Measurements from ENCODE around the gene PCAT7.
"Not testable (repeated sequence)": the region's sequence is repeated elsewhere in the genome, so short reads cannot be mapped to it uniquely, and the experiment has no call there.

The PCAT7 gene

GRCh38 chr9:94554439-94555331 lies at the start of gene PCAT7:
Gene PCAT7, plus strand, starts transcription at chr9:94555083.
- DNase-seq: peak; percentile 59

GRCh38 chr9:94506370-94506769 lies 48.5 kb upstream of the PCAT7 start:
- DNase-seq: not testable (repeated sequence)

- DNase-seq: no peak
Observed at GRCh38 chr9:94507531-94508258, 47.2 kb upstream of the PCAT7 start.

GRCh38 chr9:94511134-94511954 lies 43.5 kb upstream of the PCAT7 start:
- no peak for DNase-seq

GRCh38 chr9:94511955-94512265 lies 43.0 kb upstream of the PCAT7 start:
- no peak for DNase-seq

- no peak for DNase-seq
Observed at GRCh38 chr9:94514722-94515121, 40.2 kb upstream of the PCAT7 start.

GRCh38 chr9:94517254-94517653 lies 37.6 kb upstream of the PCAT7 start:
- DNase-seq: no peak

- DNase-seq: no peak
Observed at GRCh38 chr9:94525396-94526035, 29.4 kb upstream of the PCAT7 start.

- no peak for DNase-seq
Observed at GRCh38 chr9:94526271-94526670, 28.6 kb upstream of the PCAT7 start.

- no peak for DNase-seq
Observed at GRCh38 chr9:94526951-94527350, 27.9 kb upstream of the PCAT7 start.

GRCh38 chr9:94528886-94529285 lies 26.0 kb upstream of the PCAT7 start:
- no peak for DNase-seq

GRCh38 chr9:94533155-94533554 lies 21.7 kb upstream of the PCAT7 start:
- DNase-seq: no peak

- no peak for DNase-seq
Observed at GRCh38 chr9:94533601-94534000, 21.3 kb upstream of the PCAT7 start.

- no peak for DNase-seq
Observed at GRCh38 chr9:94534901-94535300, 20.0 kb upstream of the PCAT7 start.

GRCh38 chr9:94538908-94539307 lies 16.0 kb upstream of the PCAT7 start:
- DNase-seq: no peak

GRCh38 chr9:94544335-94544734 lies 10.5 kb upstream of the PCAT7 start:
- DNase-seq: not testable (repeated sequence)

GRCh38 chr9:94545940-94546339 lies 8.9 kb upstream of the PCAT7 start:
- no peak for DNase-seq

GRCh38 chr9:94553029-94553938 lies 1.6 kb upstream of the PCAT7 start:
- peak; percentile 5 for DNase-seq

- DNase-seq: no peak
Observed at GRCh38 chr9:94554078-94554438, 825 bp upstream of the PCAT7 start.

GRCh38 chr9:94557376-94557775 lies 2.5 kb downstream of the PCAT7 start:
- DNase-seq: no peak

- no peak for DNase-seq
Observed at GRCh38 chr9:94560237-94560636, 5.4 kb downstream of the PCAT7 start.

- no peak for DNase-seq
Observed at GRCh38 chr9:94563548-94563947, 8.7 kb downstream of the PCAT7 start.

Measured in NCI-H2107 (cell line).